ENCODE measurements around the gene TMPRSS2.

TMPRSS2 gene

GRCh38 chr21:41509733-41510132 is 1.8 kb upstream of the TMPRSS2 start:
- no peak for DNase-seq (ENCODE audit: low read depth)

- no peak for DNase-seq (ENCODE audit: low read depth)
Observed at GRCh38 chr21:41509145-41509496, 1.2 kb upstream of the TMPRSS2 start.

- no peak for DNase-seq (ENCODE audit: low read depth)
Observed at GRCh38 chr21:41508415-41509144, 622 bp upstream of the TMPRSS2 start.

- no peak for DNase-seq (ENCODE audit: low read depth)
Observed at GRCh38 chr21:41506611-41507520, 1.1 kb downstream of the TMPRSS2 start.

GRCh38 chr21:41506005-41506594 is 1.9 kb downstream of the TMPRSS2 start:
- no peak for DNase-seq (ENCODE audit: low read depth)

GRCh38 chr21:41504030-41504429 is 3.9 kb downstream of the TMPRSS2 start:
- DNase-seq (ENCODE audit: low read depth), result no peak

- DNase-seq (ENCODE audit: low read depth), result no peak
Observed at GRCh38 chr21:41503331-41503730, 4.6 kb downstream of the TMPRSS2 start.

GRCh38 chr21:41501919-41502318 is 6.0 kb downstream of the TMPRSS2 start:
- no peak for DNase-seq (ENCODE audit: low read depth)

- no peak for DNase-seq (ENCODE audit: low read depth)
Observed at GRCh38 chr21:41500931-41501381, 7.0 kb downstream of the TMPRSS2 start.

GRCh38 chr21:41500363-41500762 is 7.6 kb downstream of the TMPRSS2 start:
- DNase-seq (ENCODE audit: low read depth), result no peak

GRCh38 chr21:41499920-41500319 is 8.0 kb downstream of the TMPRSS2 start:
- no peak for DNase-seq (ENCODE audit: low read depth)

GRCh38 chr21:41497788-41498187 is 10.2 kb downstream of the TMPRSS2 start:
- no peak for DNase-seq (ENCODE audit: low read depth)

- no peak for DNase-seq (ENCODE audit: low read depth)
Observed at GRCh38 chr21:41497008-41497407, 10.9 kb downstream of the TMPRSS2 start.

GRCh38 chr21:41494242-41494641 is 13.7 kb downstream of the TMPRSS2 start:
- no peak for DNase-seq (ENCODE audit: low read depth)

GRCh38 chr21:41491412-41491811 is 16.5 kb downstream of the TMPRSS2 start:
- no peak for DNase-seq (ENCODE audit: low read depth)

- DNase-seq (ENCODE audit: low read depth), result no peak
Observed at GRCh38 chr21:41490330-41490729, 17.6 kb downstream of the TMPRSS2 start.

- no peak for DNase-seq (ENCODE audit: low read depth)
Observed at GRCh38 chr21:41489329-41489728, 18.6 kb downstream of the TMPRSS2 start.

GRCh38 chr21:41488080-41488479 is 19.9 kb downstream of the TMPRSS2 start:
- no peak for DNase-seq (ENCODE audit: low read depth)

GRCh38 chr21:41487082-41487481 is 20.9 kb downstream of the TMPRSS2 start:
- no peak for DNase-seq (ENCODE audit: low read depth)

GRCh38 chr21:41483973-41484372 is 24.0 kb downstream of the TMPRSS2 start:
- no peak for DNase-seq (ENCODE audit: low read depth)

GRCh38 chr21:41483415-41483814 is 24.5 kb downstream of the TMPRSS2 start:
- no peak for DNase-seq (ENCODE audit: low read depth)

- DNase-seq (ENCODE audit: low read depth), result no peak
Observed at GRCh38 chr21:41482980-41483379, 25.0 kb downstream of the TMPRSS2 start.

- DNase-seq (ENCODE audit: low read depth), result no peak
Observed at GRCh38 chr21:41482301-41482700, 25.7 kb downstream of the TMPRSS2 start.
